ENCODE results near the gene SLC35D1. TPM values are rescaled to one million over a fixed set of nuclear protein-coding genes. Genes with fewer than 3 reads are reported as not detected.

The SLC35D1 gene
- total and polyA plus RNA-seq, 10 of the 15 experiments (the other 5 are each of a cell fraction or from before 2014, with no cell fraction given): 2.9 to 12.4 (median 8.6) TPM

GRCh38 chr1:66957938-66958337, 96.0 kb downstream of the SLC35D1 start:
- FAIRE-seq: peak; percentile 68
- POLR2A ChIA-PET: interaction anchor here (0.6 kb wide), 1 partner anchor 252 kb away, joined by 3 read pairs; no protein-coding TSS in a partner anchor
- no TSS peak for BruUV-seq (replicated peaks)
- WGBS (ENCODE audit: insufficient coverage, insufficient replicate concordance, low lambda C conversion rate, missing lambda C conversion rate): 95% methylated on average over 3 of the region's 3 CpGs
- Histone ChIP-seq H3K27me3 (replicated peaks in 1 of 2; ENCODE audit: control insufficient read depth in 2 of 2, insufficient read depth in 2 of 2, low read length in 1 of 2) (no peaks in the 10 kb centered on the region), H3K36me3 (ENCODE audit: control insufficient read depth in 2 of 2, insufficient read depth in 2 of 2, low read length in 1 of 2) (peaks cover 5 to 39% of the 10 kb centered on the region in 2 experiments), H3K4me1 (ENCODE audit: control insufficient read depth, insufficient read depth, low read length) (no peaks in the 10 kb centered on the region), H3K9ac (ENCODE audit: control insufficient read depth, insufficient read depth, low read length) (no peak overlapping the region), H4K20me1 (ENCODE audit: control insufficient read depth, insufficient read depth) (no peaks in the 10 kb centered on the region), H3K4me3 (no peak overlapping the region), H3K9me3 (replicated peaks; ENCODE audit: control insufficient read depth, insufficient read depth, low read length) (no peaks in the 10 kb centered on the region), H3K79me2 (ENCODE audit: control insufficient read depth, insufficient read depth, low read length) (peaks cover 2% of the 10 kb centered on the region), H2AFZ (ENCODE audit: control insufficient read depth, low read depth, low read length) (no peak overlapping the region), H3K4me2 (ENCODE audit: control insufficient read depth, insufficient read depth) (no peak overlapping the region), H3K27ac (ENCODE audit: control insufficient read depth, insufficient read depth) (no peak overlapping the region)
- no peak for TF ChIP-seq EGR1 (IDR thresholded peaks at IDR 0.05; ENCODE audit: borderline replicate concordance in 1 of 2, low read depth in 2 of 2, low read length in 2 of 2)
- no peak for TF ChIP-seq TCF3 (IDR thresholded peaks at IDR 0.05; ENCODE audit: borderline replicate concordance, insufficient read depth, low read depth, low read length)
- TF ChIP-seq EZH2 (IDR thresholded peaks at IDR 0.05; ENCODE audit: borderline replicate concordance, control insufficient read depth, low read depth, low read length): no peak
- no peak for TF ChIP-seq TAF1 (IDR thresholded peaks at IDR 0.05; ENCODE audit: borderline replicate concordance, low read depth, low read length)
- TF ChIP-seq PAX5 (IDR thresholded peaks at IDR 0.05; ENCODE audit: borderline replicate concordance, low read depth, low read length): no peak
- TF ChIP-seq, protein P1, sequence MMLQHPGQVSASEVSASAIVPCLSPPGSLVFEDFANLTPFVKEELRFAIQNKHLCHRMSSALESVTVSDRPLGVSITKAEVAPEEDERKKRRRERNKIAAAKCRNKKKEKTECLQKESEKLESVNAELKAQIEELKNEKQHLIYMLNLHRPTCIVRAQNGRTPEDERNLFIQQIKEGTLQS (IDR thresholded peaks at IDR 0.05; ENCODE audit: borderline replicate concordance, extremely low read depth, low read depth, low read length): no peak
- TF ChIP-seq PAX8 (IDR thresholded peaks at IDR 0.05): no peak
- no peak for TF ChIP-seq RB1 (IDR thresholded peaks at IDR 0.05; ENCODE audit: borderline replicate concordance)
- TF ChIP-seq, protein P2, sequence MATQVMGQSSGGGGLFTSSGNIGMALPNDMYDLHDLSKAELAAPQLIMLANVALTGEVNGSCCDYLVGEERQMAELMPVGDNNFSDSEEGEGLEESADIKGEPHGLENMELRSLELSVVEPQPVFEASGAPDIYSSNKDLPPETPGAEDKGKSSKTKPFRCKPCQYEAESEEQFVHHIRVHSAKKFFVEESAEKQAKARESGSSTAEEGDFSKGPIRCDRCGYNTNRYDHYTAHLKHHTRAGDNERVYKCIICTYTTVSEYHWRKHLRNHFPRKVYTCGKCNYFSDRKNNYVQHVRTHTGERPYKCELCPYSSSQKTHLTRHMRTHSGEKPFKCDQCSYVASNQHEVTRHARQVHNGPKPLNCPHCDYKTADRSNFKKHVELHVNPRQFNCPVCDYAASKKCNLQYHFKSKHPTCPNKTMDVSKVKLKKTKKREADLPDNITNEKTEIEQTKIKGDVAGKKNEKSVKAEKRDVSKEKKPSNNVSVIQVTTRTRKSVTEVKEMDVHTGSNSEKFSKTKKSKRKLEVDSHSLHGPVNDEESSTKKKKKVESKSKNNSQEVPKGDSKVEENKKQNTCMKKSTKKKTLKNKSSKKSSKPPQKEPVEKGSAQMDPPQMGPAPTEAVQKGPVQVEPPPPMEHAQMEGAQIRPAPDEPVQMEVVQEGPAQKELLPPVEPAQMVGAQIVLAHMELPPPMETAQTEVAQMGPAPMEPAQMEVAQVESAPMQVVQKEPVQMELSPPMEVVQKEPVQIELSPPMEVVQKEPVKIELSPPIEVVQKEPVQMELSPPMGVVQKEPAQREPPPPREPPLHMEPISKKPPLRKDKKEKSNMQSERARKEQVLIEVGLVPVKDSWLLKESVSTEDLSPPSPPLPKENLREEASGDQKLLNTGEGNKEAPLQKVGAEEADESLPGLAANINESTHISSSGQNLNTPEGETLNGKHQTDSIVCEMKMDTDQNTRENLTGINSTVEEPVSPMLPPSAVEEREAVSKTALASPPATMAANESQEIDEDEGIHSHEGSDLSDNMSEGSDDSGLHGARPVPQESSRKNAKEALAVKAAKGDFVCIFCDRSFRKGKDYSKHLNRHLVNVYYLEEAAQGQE (IDR thresholded peaks at IDR 0.05; ENCODE audit: low read depth, low read length): no peak
- no peak for TF ChIP-seq CEBPB (IDR thresholded peaks at IDR 0.05; ENCODE audit: borderline replicate concordance in 1 of 2, low read depth in 2 of 2, low read length in 2 of 2)
- TF ChIP-seq SMAD1 (IDR thresholded peaks at IDR 0.05; ENCODE audit: low read depth, partially characterized antibody): no peak
- TF ChIP-seq HDAC2 (IDR thresholded peaks at IDR 0.05): no peak
- SMC1A ChIA-PET (ENCODE audit: uncharacterized antibody, unreplicated experiment): interaction anchor here (0.8 kb wide), 1 partner anchor 89 kb away, joined by 3 read pairs; no protein-coding TSS in a partner anchor
- in situ Hi-C loops (cut with MboI): no loop called here
- no peak for DNase-seq (ENCODE audit: low read depth, low spot score)
- CTCF ChIA-PET: no interaction called here
- RAD21 ChIA-PET (ENCODE audit: unreplicated experiment): no interaction called here
- intact Hi-C loops (cut with micrococcal nuclease; ENCODE audit: unreplicated experiment): no loop called here
- no peak for ATAC-seq
